Hepatocyte (in vitro differentiated cells): ENCODE data around the gene RNF149. TPM values are rescaled to one million over a fixed set of nuclear protein-coding genes. Genes with fewer than 3 reads are reported as not detected.
A peak's percentile ranks its signal among the peaks of the same experiment; 100 is the strongest.

Experiments used
- DNase-seq: peaks from one replicate; pipeline ENCODE4 v3.0.0-alpha.2; 2016; ENCODE audit warnings: low spot score
- H2AFZ ChIP-seq: fragments of 200-600 bp; sonication (generic); 2 replicates; pipeline ENCODE4 v1.6.0; 2016; ENCODE audit warnings: antibody characterized with exemption, mild to moderate bottlenecking
- H3K27ac ChIP-seq: fragments of 200-600 bp; sonication (generic); 2 replicates; pipeline ENCODE4 v1.5.1; 2016; ENCODE audit warnings: mild to moderate bottlenecking
- H3K27me3 ChIP-seq: fragments of 200-600 bp; sonication (generic); 2 replicates; pipeline ENCODE4 v1.6.1; 2016
- H3K36me3 ChIP-seq: fragments of 200-600 bp; sonication (generic); replicated peaks from 2 replicates; pipeline ENCODE4 v1.5.1; 2016; ENCODE audit warnings: low read depth; ENCODE audit not compliant: insufficient read depth
- H3K4me1 ChIP-seq: fragments of 200-600 bp; sonication (generic); 2 replicates; pipeline ENCODE4 v1.5.1; 2016; ENCODE audit warnings: mild to moderate bottlenecking, moderate library complexity; ENCODE audit not compliant: insufficient read depth
- H3K4me2 ChIP-seq: fragments of 200-600 bp; sonication (generic); 2 replicates; pipeline ENCODE4 v1.6.0; 2016
- H3K4me3 ChIP-seq: fragments of 200-600 bp; sonication (generic); 2 replicates; pipeline ENCODE4 v1.5.1; 2016; ENCODE audit warnings: mild to moderate bottlenecking
- H3K79me2 ChIP-seq: fragments of 200-600 bp; sonication (generic); 2 replicates; pipeline ENCODE4 v1.6.0; 2017; ENCODE audit warnings: mild to moderate bottlenecking
- H3K9me2 ChIP-seq: fragments of 200-600 bp; sonication (generic); replicated peaks from 2 replicates; pipeline ENCODE4 v1.6.0; 2017; ENCODE audit warnings: mild to moderate bottlenecking; ENCODE audit not compliant: insufficient read depth
- H3K9me3 ChIP-seq: fragments of 200-600 bp; sonication (generic); 2 replicates; pipeline ENCODE4 v1.5.1; 2016; ENCODE audit warnings: low read depth, mild to moderate bottlenecking
- H4K20me1 ChIP-seq: fragments of 200-600 bp; sonication (generic); 2 replicates; pipeline ENCODE4 v1.6.0; 2016; ENCODE audit warnings: mild to moderate bottlenecking; ENCODE audit not compliant: insufficient read depth, poor library complexity, severe bottlenecking
- EZH2 ChIP-seq: fragments of 200-600 bp; sonication (generic); IDR thresholded peaks from 2 replicates; pipeline ENCODE4 v1.6.1; 2016; ENCODE audit warnings: antibody characterized with exemption, mild to moderate bottlenecking, borderline replicate concordance
- EZH2phosphoT487 ChIP-seq: fragments of 200-600 bp; sonication (generic); IDR thresholded peaks from one replicate; pipeline ENCODE4 v1.6.1; 2018; ENCODE audit warnings: antibody characterized with exemption, mild to moderate bottlenecking, low read depth, moderate library complexity; ENCODE audit not compliant: unreplicated experiment, severe bottlenecking
- WGBS: methylation state at CpG from one replicate; pipeline ENCODE4 v1.1.6; 2016; ENCODE audit warnings: low lambda C conversion rate; ENCODE audit errors: missing lambda C conversion rate; 5-methylcytosine and 5-hydroxymethylcytosine counted together
- polyA plus RNA-seq: library from polyadenylated mRNA; unstranded; fragments of >200 nt; fragmentation: Nextera tagmentation; extraction: Ambion mirVana; gene quantifications from 2 replicates; pipeline ENCODE4 v1.2.1, GENCODE V29; 2016
- total RNA-seq: library from RNA; depleted of rRNA; stranded (reverse); fragments of >200 nt; gene quantifications from 2 replicates; pipeline ENCODE4 v1.2.3, GENCODE V29; 2014
- TF ChIP-seq, protein P1 (sequence below): fragments of 200-600 bp; sonication (generic); IDR thresholded peaks from 2 replicates; pipeline ENCODE4 v1.5.1; 2016; ENCODE audit warnings: antibody characterized with exemption, mild to moderate bottlenecking; ENCODE audit not compliant: poor library complexity

Gene RNF149
- total and polyA plus RNA-seq, 2 experiments from 2014 or later, result 60.7 to 64.6 TPM

- peaks cover 15% of the 10 kb centered on the region for H4K20me1 ChIP-seq
- peak overlapping the region; percentile 31 for H3K4me2 ChIP-seq
- no peak overlapping the region for H3K27ac ChIP-seq
- H3K36me3 ChIP-seq, result no peaks in the 10 kb centered on the region
- peaks cover 15% of the 10 kb centered on the region for H3K4me1 ChIP-seq
- no peak overlapping the region for H2AFZ ChIP-seq
- no peaks in the 10 kb centered on the region for H3K9me2 ChIP-seq
- H3K79me2 ChIP-seq, result peaks cover 69% of the 10 kb centered on the region
- no peak for TF ChIP-seq EZH2
- TF ChIP-seq EZH2phosphoT487, result no peak
- TF ChIP-seq, protein P1, sequence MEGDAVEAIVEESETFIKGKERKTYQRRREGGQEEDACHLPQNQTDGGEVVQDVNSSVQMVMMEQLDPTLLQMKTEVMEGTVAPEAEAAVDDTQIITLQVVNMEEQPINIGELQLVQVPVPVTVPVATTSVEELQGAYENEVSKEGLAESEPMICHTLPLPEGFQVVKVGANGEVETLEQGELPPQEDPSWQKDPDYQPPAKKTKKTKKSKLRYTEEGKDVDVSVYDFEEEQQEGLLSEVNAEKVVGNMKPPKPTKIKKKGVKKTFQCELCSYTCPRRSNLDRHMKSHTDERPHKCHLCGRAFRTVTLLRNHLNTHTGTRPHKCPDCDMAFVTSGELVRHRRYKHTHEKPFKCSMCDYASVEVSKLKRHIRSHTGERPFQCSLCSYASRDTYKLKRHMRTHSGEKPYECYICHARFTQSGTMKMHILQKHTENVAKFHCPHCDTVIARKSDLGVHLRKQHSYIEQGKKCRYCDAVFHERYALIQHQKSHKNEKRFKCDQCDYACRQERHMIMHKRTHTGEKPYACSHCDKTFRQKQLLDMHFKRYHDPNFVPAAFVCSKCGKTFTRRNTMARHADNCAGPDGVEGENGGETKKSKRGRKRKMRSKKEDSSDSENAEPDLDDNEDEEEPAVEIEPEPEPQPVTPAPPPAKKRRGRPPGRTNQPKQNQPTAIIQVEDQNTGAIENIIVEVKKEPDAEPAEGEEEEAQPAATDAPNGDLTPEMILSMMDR, result no peak
- H3K9me3 ChIP-seq, result no peaks in the 10 kb centered on the region
- H3K4me3 ChIP-seq, result no peak overlapping the region
- H3K27me3 ChIP-seq, result no peaks in the 10 kb centered on the region
- no peak for DNase-seq
- 86% methylated on average over 3 of the region's 3 CpGs for WGBS
These were observed 53.0 kb downstream of the RNF149 start for GRCh38 chr2:101255501-101255900.

GRCh38 chr2:101253703-101254450, 54.6 kb downstream of the RNF149 start:
- Histone ChIP-seq H3K27ac (peak overlapping the region; percentile 96), H3K4me2 (peak overlapping the region; percentile 93), H4K20me1 (peaks cover 12% of the 10 kb centered on the region), H3K27me3 (no peaks in the 10 kb centered on the region), H3K9me2 (no peaks in the 10 kb centered on the region), H3K4me3 (peak overlapping the region; percentile 74), H3K36me3 (no peaks in the 10 kb centered on the region), H2AFZ (peak overlapping the region; percentile 56), H3K4me1 (peaks cover 15% of the 10 kb centered on the region), H3K79me2 (peaks cover 57% of the 10 kb centered on the region), H3K9me3 (no peaks in the 10 kb centered on the region)
- no peak for DNase-seq
- WGBS, result 38% methylated on average over 17 of the region's 17 CpGs
- TF ChIP-seq, protein P1, result no peak
- TF ChIP-seq EZH2phosphoT487, result no peak

- WGBS, result under 1% methylated on average over 58 of the region's 65 CpGs
- H3K9me3 ChIP-seq, result no peaks in the 10 kb centered on the region
- H3K4me1 ChIP-seq, result peaks cover 15% of the 10 kb centered on the region
- H3K27me3 ChIP-seq, result no peaks in the 10 kb centered on the region
- peak overlapping the region; percentile 93 for H3K4me2 ChIP-seq
- H2AFZ ChIP-seq, result peak overlapping the region; percentile 56
- DNase-seq, result peak; percentile 79
- H3K9me2 ChIP-seq, result no peaks in the 10 kb centered on the region
- peaks cover 50% of the 10 kb centered on the region for H3K79me2 ChIP-seq
- H3K36me3 ChIP-seq, result no peaks in the 10 kb centered on the region
- peak overlapping the region; percentile 96 for H3K27ac ChIP-seq
- TF ChIP-seq EZH2, result no peak
- no peak for TF ChIP-seq EZH2phosphoT487
- TF ChIP-seq, protein P1, result no peak
- peaks cover 12% of the 10 kb centered on the region for H4K20me1 ChIP-seq
- H3K4me3 ChIP-seq, result peak overlapping the region; percentile 74
These were observed 55.3 kb downstream of the RNF149 start for GRCh38 chr2:101253013-101253702.
